Neural crest cell (in vitro differentiated cells): Measurements from ENCODE around the gene PADI3. TPM values are rescaled to one million over a fixed set of nuclear protein-coding genes. Genes with fewer than 3 reads are reported as not detected.

Source experiments
- DNase-seq: peaks from one replicate; pipeline ENCODE4 v3.0.0; 2021; ENCODE audit warnings: low read depth, mixed read lengths, low spot score
- H3K27ac Mint-ChIP-seq: one replicate; pipeline ENCODE4 v1.8.0; 2021; ENCODE audit warnings: mild to moderate bottlenecking, mixed read lengths; ENCODE audit not compliant: unreplicated experiment
- H3K27me3 Mint-ChIP-seq: 2 replicates; pipeline ENCODE4 v1.8.0; 2021; ENCODE audit warnings: low read depth, mild to moderate bottlenecking, mixed read lengths
- H3K36me3 Mint-ChIP-seq: 2 replicates; pipeline ENCODE4 v1.8.0; 2021; ENCODE audit warnings: low read depth, mild to moderate bottlenecking, mixed read lengths
- H3K4me1 Mint-ChIP-seq: 2 replicates; pipeline ENCODE4 v1.8.0; 2021; ENCODE audit warnings: mixed read lengths
- H3K4me3 Mint-ChIP-seq: one replicate; pipeline ENCODE4 v1.8.0; 2021; ENCODE audit warnings: mild to moderate bottlenecking, mixed read lengths
- H3K9me3 Mint-ChIP-seq: 2 replicates; pipeline ENCODE4 v1.8.0; 2021; ENCODE audit warnings: mixed read lengths
- long read RNA-seq: library from polyadenylated mRNA; unstranded; transcript quantifications from one replicate; pipeline ENCODE4 v2.0.0, GENCODE V29; 2020
- total RNA-seq: library from RNA; stranded (reverse); gene quantifications from 2 replicates; pipeline ENCODE4 v1.2.1, GENCODE V29; 2021
- TF ChIP-seq, protein P1 (sequence below): fragments of 200-600 bp; sonication (generic); conservative IDR thresholded peaks from 2 replicates; pipeline ENCODE4 v1.5.0; 2021; ENCODE audit warnings: antibody characterized with exemption, mild to moderate bottlenecking

PADI3 gene, protein sequence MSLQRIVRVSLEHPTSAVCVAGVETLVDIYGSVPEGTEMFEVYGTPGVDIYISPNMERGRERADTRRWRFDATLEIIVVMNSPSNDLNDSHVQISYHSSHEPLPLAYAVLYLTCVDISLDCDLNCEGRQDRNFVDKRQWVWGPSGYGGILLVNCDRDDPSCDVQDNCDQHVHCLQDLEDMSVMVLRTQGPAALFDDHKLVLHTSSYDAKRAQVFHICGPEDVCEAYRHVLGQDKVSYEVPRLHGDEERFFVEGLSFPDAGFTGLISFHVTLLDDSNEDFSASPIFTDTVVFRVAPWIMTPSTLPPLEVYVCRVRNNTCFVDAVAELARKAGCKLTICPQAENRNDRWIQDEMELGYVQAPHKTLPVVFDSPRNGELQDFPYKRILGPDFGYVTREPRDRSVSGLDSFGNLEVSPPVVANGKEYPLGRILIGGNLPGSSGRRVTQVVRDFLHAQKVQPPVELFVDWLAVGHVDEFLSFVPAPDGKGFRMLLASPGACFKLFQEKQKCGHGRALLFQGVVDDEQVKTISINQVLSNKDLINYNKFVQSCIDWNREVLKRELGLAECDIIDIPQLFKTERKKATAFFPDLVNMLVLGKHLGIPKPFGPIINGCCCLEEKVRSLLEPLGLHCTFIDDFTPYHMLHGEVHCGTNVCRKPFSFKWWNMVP
- total RNA-seq, result not detected in 2 replicates
- long read RNA-seq, result 0 reads

DNA sequence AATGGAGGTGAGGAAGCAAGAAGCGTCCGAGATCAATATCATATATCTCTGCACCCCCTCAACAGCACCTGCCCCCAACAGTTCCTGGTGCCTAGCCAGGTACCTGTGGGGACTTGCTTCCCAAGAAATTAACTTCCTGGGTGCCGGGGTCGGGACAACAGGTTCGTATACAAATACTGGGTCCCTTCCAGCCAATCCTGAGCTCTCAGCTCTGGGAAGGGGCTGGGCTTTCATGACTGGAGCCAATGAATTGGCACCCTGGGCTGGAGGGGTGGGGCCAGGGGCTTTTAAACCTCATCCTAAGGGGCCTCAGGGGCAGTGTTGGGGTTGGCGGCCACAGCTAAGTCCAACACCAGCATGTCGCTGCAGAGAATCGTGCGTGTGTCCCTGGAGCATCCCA lies at the start of gene PADI3:
PADI3 (plus strand) TSS at position 318 of the 400 bp plus-strand sequence; CDS start at position 358, 40 bp downstream.
- TF ChIP-seq, protein P1, sequence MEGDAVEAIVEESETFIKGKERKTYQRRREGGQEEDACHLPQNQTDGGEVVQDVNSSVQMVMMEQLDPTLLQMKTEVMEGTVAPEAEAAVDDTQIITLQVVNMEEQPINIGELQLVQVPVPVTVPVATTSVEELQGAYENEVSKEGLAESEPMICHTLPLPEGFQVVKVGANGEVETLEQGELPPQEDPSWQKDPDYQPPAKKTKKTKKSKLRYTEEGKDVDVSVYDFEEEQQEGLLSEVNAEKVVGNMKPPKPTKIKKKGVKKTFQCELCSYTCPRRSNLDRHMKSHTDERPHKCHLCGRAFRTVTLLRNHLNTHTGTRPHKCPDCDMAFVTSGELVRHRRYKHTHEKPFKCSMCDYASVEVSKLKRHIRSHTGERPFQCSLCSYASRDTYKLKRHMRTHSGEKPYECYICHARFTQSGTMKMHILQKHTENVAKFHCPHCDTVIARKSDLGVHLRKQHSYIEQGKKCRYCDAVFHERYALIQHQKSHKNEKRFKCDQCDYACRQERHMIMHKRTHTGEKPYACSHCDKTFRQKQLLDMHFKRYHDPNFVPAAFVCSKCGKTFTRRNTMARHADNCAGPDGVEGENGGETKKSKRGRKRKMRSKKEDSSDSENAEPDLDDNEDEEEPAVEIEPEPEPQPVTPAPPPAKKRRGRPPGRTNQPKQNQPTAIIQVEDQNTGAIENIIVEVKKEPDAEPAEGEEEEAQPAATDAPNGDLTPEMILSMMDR, result no peak
- Mint-ChIP-seq H3K36me3 (no peaks in the 10 kb centered on the region), H3K27me3 (no peaks in the 10 kb centered on the region), H3K4me1 (peaks cover 19% of the 10 kb centered on the region), H3K4me3 (no peak within 1 kb of the TSS), H3K9me3 (no peaks in the 10 kb centered on the region), H3K27ac (no peak within 1 kb of the TSS)
- no peak for DNase-seq

GRCh38 chr1:17199267-17200044 lies 49.4 kb upstream of the PADI3 start:
- H3K36me3 Mint-ChIP-seq, result no peaks in the 10 kb centered on the region
- no peaks in the 10 kb centered on the region for H3K9me3 Mint-ChIP-seq
- H3K27ac Mint-ChIP-seq, result no peak overlapping the region
- peaks cover 6% of the 10 kb centered on the region for H3K4me1 Mint-ChIP-seq
- TF ChIP-seq, protein P1, result no peak
- H3K4me3 Mint-ChIP-seq, result no peak overlapping the region
- no peak for DNase-seq
- H3K27me3 Mint-ChIP-seq, result peaks cover 21% of the 10 kb centered on the region

GRCh38 chr1:17200246-17200645 lies 48.7 kb upstream of the PADI3 start:
- no peak for DNase-seq
- Mint-ChIP-seq H3K4me3 (no peak overlapping the region), H3K27ac (no peak overlapping the region), H3K27me3 (peaks cover 25% of the 10 kb centered on the region), H3K36me3 (no peaks in the 10 kb centered on the region), H3K9me3 (no peaks in the 10 kb centered on the region), H3K4me1 (peaks cover 5% of the 10 kb centered on the region)
- TF ChIP-seq, protein P1, result no peak

DNA sequence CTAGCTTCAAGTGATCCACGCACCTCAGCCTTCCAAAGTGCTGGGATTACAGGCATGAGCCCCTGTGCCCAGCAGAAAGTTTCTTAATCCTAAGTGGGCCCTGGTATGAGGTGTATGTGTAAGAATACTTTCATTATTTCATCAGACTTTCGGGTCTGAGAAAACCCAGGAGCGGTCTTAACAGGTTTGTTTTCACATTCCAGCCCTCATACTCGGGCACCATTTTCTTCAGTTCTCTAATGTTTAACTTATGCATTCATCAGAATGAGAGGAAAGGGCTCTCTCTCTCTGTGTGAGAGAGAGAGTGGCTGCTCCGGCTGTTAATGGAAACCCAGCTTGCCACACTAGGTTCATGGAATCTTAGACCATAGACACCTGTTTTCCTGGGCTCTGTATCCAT lies 48.1 kb upstream of the PADI3 start:
- H3K36me3 Mint-ChIP-seq, result no peaks in the 10 kb centered on the region
- no peak for DNase-seq
- no peak overlapping the region for H3K4me3 Mint-ChIP-seq
- no peaks in the 10 kb centered on the region for H3K9me3 Mint-ChIP-seq
- TF ChIP-seq, protein P1, result no peak
- H3K4me1 Mint-ChIP-seq, result peaks cover 5% of the 10 kb centered on the region
- peaks cover 25% of the 10 kb centered on the region for H3K27me3 Mint-ChIP-seq
- no peak overlapping the region for H3K27ac Mint-ChIP-seq

- no peak for DNase-seq
- TF ChIP-seq, protein P1, result no peak
- no peaks in the 10 kb centered on the region for H3K36me3 Mint-ChIP-seq
- no peak overlapping the region for H3K27ac Mint-ChIP-seq
- H3K27me3 Mint-ChIP-seq, result peaks cover 25% of the 10 kb centered on the region
- no peaks in the 10 kb centered on the region for H3K9me3 Mint-ChIP-seq
- H3K4me3 Mint-ChIP-seq, result no peak overlapping the region
- peaks cover 5% of the 10 kb centered on the region for H3K4me1 Mint-ChIP-seq
Measured at GRCh38 chr1:17201201-17202021, 47.5 kb upstream of the PADI3 start.
